ENCODE measurements around the gene FLNC.

The FLNC gene

GRCh38 chr7:128894101-128894440 is 63.9 kb downstream of the FLNC start:
- no peak for DNase-seq

GRCh38 chr7:128895320-128895719 is 65.1 kb downstream of the FLNC start:
- DNase-seq: no peak

- no peak for DNase-seq
These were observed 69.2 kb downstream of the FLNC start for GRCh38 chr7:128899392-128899791.

GRCh38 chr7:128900237-128900636 is 70.0 kb downstream of the FLNC start:
- DNase-seq: no peak

- no peak for DNase-seq
These were observed 72.8 kb downstream of the FLNC start for GRCh38 chr7:128902761-128903585.

GRCh38 chr7:128903621-128904361 is 73.6 kb downstream of the FLNC start:
- DNase-seq: no peak

- peak; percentile 53 for DNase-seq
These were observed 74.4 kb downstream of the FLNC start for GRCh38 chr7:128904381-128905197.

- no peak for DNase-seq
These were observed 76.0 kb downstream of the FLNC start for GRCh38 chr7:128906001-128906765.

- DNase-seq: no peak
These were observed 76.8 kb downstream of the FLNC start for GRCh38 chr7:128906766-128907559.
